Thyroid gland (tissue), 4 donors: ENCODE measurements around the gene EPM2AIP1. TPM values are rescaled to one million over a fixed set of nuclear protein-coding genes. Genes with fewer than 3 reads are reported as not detected.

ENCODE experiments used
- DNase-seq, 2 donors: peaks; one replicate each; pipeline ENCODE4 v3.0.0-alpha.2; 2019
- H3K27ac ChIP-seq, 3 donors: fragments of 200-600 bp; sonication (generic); 1 replicate in 2 of 3; 2 replicates in 1 of 3; pipeline ENCODE4 v1.5.1; 2016 to 2019; ENCODE audit warnings: mild to moderate bottlenecking in 1 of 3, moderate library complexity in 1 of 3
- H3K27me3 ChIP-seq: fragments of 200-600 bp; sonication (generic); one replicate; pipeline ENCODE4 v1.5.1; 2019
- H3K36me3 ChIP-seq, 2 donors: fragments of 200-600 bp; sonication (generic); one replicate each; pipeline ENCODE4 v1.5.1; 2016 to 2019
- H3K4me1 ChIP-seq, 2 donors: fragments of 200-600 bp; sonication (generic); one replicate each; pipeline ENCODE4 v1.5.1; 2017 to 2019
- H3K4me3 ChIP-seq, 3 donors: fragments of 200-600 bp; sonication (generic); replicated peaks in 1 of 3; 1 replicate in 2 of 3; 2 replicates in 1 of 3; pipeline ENCODE4 v1.5.1; 2016; ENCODE audit warnings: mild to moderate bottlenecking in 1 of 3
- H3K9me3 ChIP-seq: fragments of 200-600 bp; sonication (generic); one replicate; pipeline ENCODE4 v1.5.1; 2017
- POLR2A ChIP-seq, 2 donors: fragments of 450-650 bp; IDR thresholded peaks; one replicate each; pipeline ENCODE4 v1.6.1; 2017; ENCODE audit warnings: antibody characterized with exemption in 2 of 2, mild to moderate bottlenecking in 2 of 2, moderate library complexity in 1 of 2
- WGBS, 2 donors: methylation state at CpG; one replicate each; pipeline ENCODE4 v1.1.5; 2017; 5-methylcytosine and 5-hydroxymethylcytosine counted together
- intact Hi-C: fragments of 100-400 bp; cut with DNase I; formaldehyde crosslinking; loops from one replicate; pipeline ENCODE4 v1.15.1; 2023
- total RNA-seq, 4 donors: library from RNA; depleted of rRNA; stranded (reverse); fragments of >200 nt; gene quantifications; one replicate each; pipeline ENCODE4 v1.2.3, GENCODE V29; 2016
- TF ChIP-seq, protein P1 (sequence below), 6 experiments: fragments of 200-600 bp in 3 of 6; fragments of 450-650 bp in 3 of 6; sonication (generic) in 3 of 6; IDR thresholded peaks; one replicate each; pipeline ENCODE4 v1.5.1; 2016 to 2019; ENCODE audit warnings: antibody characterized with exemption in 6 of 6, mild to moderate bottlenecking in 2 of 6, inconsistent platforms in 1 of 6, moderate library complexity in 1 of 6

Gene EPM2AIP1
- total RNA-seq, 4 donors from 2014 or later: 25.3 to 48.0 (median 35.0) TPM

DNA sequence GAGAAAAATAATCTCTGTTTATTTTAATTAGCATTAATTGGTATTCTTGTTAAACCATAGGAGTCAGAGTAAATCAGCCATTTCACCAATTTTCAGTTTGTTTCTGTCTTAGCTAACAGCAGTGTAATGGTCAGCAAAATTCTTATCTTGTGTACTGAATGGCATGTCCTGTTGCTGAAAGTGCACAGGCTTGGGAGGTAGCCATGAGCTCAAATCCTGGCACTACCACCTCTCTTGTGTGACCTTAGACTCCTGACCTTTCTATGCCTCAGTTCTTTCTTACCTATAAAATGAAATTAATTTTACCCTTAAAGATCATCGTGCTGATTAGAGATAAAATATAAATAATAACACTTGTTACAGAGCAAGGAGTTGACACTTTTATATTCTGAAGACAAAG, 36.2 kb upstream of the EPM2AIP1 start:
- 97 to 98% methylated on average over 1 of the region's 1 CpG for WGBS, 2 donors
- Histone ChIP-seq H3K9me3 (no peaks in the 10 kb centered on the region), H3K4me1 (peaks cover 60 to 67% of the 10 kb centered on the region in 2 donors), H3K27me3 (no peaks in the 10 kb centered on the region), H3K36me3 (peaks cover 0 to 7% of the 10 kb centered on the region in 2 donors), H3K4me3 (no peak overlapping the region), H3K27ac (peak overlapping the region; percentile 52 to 94 (median 81))
- no peak for DNase-seq
- TF ChIP-seq POLR2A (IDR thresholded peaks at IDR 0.05): no peak
- TF ChIP-seq, protein P1, sequence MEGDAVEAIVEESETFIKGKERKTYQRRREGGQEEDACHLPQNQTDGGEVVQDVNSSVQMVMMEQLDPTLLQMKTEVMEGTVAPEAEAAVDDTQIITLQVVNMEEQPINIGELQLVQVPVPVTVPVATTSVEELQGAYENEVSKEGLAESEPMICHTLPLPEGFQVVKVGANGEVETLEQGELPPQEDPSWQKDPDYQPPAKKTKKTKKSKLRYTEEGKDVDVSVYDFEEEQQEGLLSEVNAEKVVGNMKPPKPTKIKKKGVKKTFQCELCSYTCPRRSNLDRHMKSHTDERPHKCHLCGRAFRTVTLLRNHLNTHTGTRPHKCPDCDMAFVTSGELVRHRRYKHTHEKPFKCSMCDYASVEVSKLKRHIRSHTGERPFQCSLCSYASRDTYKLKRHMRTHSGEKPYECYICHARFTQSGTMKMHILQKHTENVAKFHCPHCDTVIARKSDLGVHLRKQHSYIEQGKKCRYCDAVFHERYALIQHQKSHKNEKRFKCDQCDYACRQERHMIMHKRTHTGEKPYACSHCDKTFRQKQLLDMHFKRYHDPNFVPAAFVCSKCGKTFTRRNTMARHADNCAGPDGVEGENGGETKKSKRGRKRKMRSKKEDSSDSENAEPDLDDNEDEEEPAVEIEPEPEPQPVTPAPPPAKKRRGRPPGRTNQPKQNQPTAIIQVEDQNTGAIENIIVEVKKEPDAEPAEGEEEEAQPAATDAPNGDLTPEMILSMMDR (IDR thresholded peaks at IDR 0.05): no peak
- intact Hi-C loops: loop anchor here (10.0 kb wide), 1 partner anchor 186 kb away; no protein-coding TSS in a partner anchor

DNA sequence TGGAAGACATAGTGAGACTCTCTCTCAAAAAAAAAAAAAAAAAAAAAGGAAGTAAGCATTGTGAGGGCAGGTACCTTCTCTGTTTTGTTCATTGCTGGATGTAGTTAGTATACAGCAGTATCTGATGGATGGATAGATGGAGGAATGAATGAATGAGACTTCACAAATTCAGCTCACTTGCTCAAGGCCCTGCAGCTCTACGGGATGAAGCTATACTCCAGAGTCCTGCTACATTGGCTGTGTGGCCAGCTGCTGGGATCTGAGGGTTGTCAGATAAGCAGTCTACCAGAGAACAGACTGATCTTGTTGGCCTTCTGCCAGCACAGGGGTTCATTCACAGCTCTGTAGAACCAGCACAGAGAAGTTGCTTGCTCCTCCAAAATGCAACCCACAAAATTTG, 35.4 kb upstream of the EPM2AIP1 start:
- Histone ChIP-seq H3K36me3 (peaks cover 0 to 7% of the 10 kb centered on the region in 2 donors), H3K27ac (peak overlapping the region; percentile 34 to 94 (median 81)), H3K27me3 (no peaks in the 10 kb centered on the region), H3K4me3 (no peak overlapping the region), H3K4me1 (peaks cover 60 to 67% of the 10 kb centered on the region in 2 donors), H3K9me3 (no peaks in the 10 kb centered on the region)
- WGBS, 2 donors: 28 to 85% methylated on average over 1 of the region's 1 CpG
- DNase-seq: peak; percentile 74 to 75
- intact Hi-C loops: loop anchor here (10.0 kb wide), 1 partner anchor 186 kb away; no protein-coding TSS in a partner anchor
- TF ChIP-seq, protein P1 (IDR thresholded peaks at IDR 0.05): no peak
- no peak for TF ChIP-seq POLR2A (IDR thresholded peaks at IDR 0.05)

DNA sequence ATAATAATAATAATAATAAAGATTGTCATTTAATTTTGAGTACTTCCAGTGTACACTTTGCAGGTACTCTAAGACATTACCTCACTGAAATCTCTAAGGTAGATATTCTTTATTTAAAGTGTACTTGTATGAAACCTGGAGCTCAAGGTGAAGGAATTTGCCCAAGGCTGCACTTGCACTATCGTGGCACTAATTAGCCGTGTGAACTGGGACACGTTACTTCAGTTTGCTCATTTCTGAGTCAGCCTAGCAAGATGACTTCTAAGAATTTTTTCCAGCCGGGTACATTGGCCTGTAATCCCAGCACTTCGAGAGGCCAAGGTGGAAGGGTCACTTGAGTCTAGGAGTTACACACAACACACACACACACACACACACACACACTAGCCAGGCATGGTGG, 33.9 kb upstream of the EPM2AIP1 start:
- Histone ChIP-seq H3K4me1 (peaks cover 56 to 67% of the 10 kb centered on the region in 2 donors), H3K9me3 (no peaks in the 10 kb centered on the region), H3K36me3 (peaks cover 0 to 8% of the 10 kb centered on the region in 2 donors), H3K4me3 (no peak overlapping the region), H3K27me3 (no peaks in the 10 kb centered on the region), H3K27ac (peak overlapping the region; percentile 77 to 94 (median 85))
- 63 to 74% methylated on average over 5 of the region's 5 CpGs for WGBS, 2 donors
- DNase-seq: peak; percentile 22 to 46
- TF ChIP-seq POLR2A (IDR thresholded peaks at IDR 0.05): no peak
- TF ChIP-seq, protein P1 (IDR thresholded peaks at IDR 0.05): no peak
- intact Hi-C loops: loop anchor here (10.0 kb wide), 1 partner anchor 188 kb away; no protein-coding TSS in a partner anchor

DNA sequence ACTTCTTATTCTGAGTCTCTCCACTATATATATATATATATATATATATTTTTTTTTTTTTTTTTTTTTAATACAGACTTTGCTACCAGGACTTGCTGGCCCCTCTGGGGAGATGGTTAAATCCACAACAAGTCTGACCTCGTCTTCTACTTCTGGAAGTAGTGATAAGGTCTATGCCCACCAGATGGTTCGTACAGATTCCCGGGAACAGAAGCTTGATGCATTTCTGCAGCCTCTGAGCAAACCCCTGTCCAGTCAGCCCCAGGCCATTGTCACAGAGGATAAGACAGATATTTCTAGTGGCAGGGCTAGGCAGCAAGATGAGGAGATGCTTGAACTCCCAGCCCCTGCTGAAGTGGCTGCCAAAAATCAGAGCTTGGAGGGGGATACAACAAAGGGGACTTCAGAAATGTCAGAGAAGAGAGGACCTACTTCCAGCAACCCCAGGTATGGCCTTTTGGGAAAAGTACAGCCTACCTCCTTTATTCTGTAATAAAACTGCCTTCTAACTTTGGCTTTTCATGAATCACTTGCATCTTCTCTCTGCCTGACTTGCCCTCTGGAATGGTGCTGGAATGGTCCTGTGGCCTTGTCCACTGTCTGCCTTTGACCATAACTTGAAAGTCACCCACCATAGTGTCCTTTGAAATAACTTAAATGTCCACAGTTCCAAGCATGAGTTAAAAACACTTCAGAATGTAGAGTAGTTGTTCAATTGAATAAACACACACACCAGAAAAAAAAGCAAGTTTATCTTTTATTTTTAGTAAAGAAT, 32.8 kb upstream of the EPM2AIP1 start:
- H3K9me3 ChIP-seq: no peaks in the 10 kb centered on the region
- DNase-seq: peak; percentile 74 to 77
- H3K27ac ChIP-seq: peak overlapping the region; percentile 81 to 94 (median 85)
- WGBS, 2 donors: 92 to 94% methylated on average over 3 of the region's 3 CpGs
- H3K36me3 ChIP-seq: peaks cover 6 to 17% of the 10 kb centered on the region in 2 donors
- H3K27me3 ChIP-seq: no peaks in the 10 kb centered on the region
- peak in 1 of 2 donors; percentile 10 for TF ChIP-seq POLR2A (IDR thresholded peaks at IDR 0.05)
- TF ChIP-seq, protein P1 (IDR thresholded peaks at IDR 0.05): no peak
- H3K4me1 ChIP-seq: peaks cover 45 to 56% of the 10 kb centered on the region in 2 donors
- no peak overlapping the region for H3K4me3 ChIP-seq
- intact Hi-C loops: loop anchor here (10.0 kb wide), 1 partner anchor 189 kb away; no protein-coding TSS in a partner anchor
